K562 (cell line): ENCODE data around the gene ANKRD16. TPM values are rescaled to one million over a fixed set of nuclear protein-coding genes. Genes with fewer than 3 reads are reported as not detected.

Experiments
- ATF7 ChIP-seq: fragments of 450-650 bp; IDR thresholded peaks from 2 replicates; pipeline ENCODE4 v1.7.1; 2014; ENCODE audit warnings: mild to moderate bottlenecking, moderate library complexity
- DMBX1 ChIP-seq: fragments of 250-450 bp; sonication (Bioruptor Pico); IDR thresholded peaks from 2 replicates; pipeline ENCODE4 v1.8.0; 2022; ENCODE audit warnings: inconsistent platforms, mild to moderate bottlenecking, moderate library complexity, borderline replicate concordance
- L3MBTL2 ChIP-seq: fragments of 450-650 bp; IDR thresholded peaks from 2 replicates; pipeline ENCODE4 v1.6.1; 2016; ENCODE audit warnings: mild to moderate bottlenecking, moderate library complexity
- MEIS2 ChIP-seq: fragments of 450-650 bp; IDR thresholded peaks from 2 replicates; pipeline ENCODE4 v1.6.1; 2014; ENCODE audit warnings: mild to moderate bottlenecking; ENCODE audit not compliant: partially characterized antibody
- RB1 ChIP-seq: fragments of 450-650 bp; IDR thresholded peaks from 2 replicates; pipeline ENCODE4 v1.6.1; 2017; ENCODE audit warnings: low read depth, mild to moderate bottlenecking
- TBL1XR1 ChIP-seq, 2 experiments: IDR thresholded peaks; 2 replicates each; pipeline ENCODE4 v1.6.1; 2012; ENCODE audit warnings: improper control_type of control experiment in 2 of 2, low read length in 2 of 2, mild to moderate bottlenecking in 1 of 2
- ZNF644 ChIP-seq: fragments of 200-800 bp; sonication (Bioruptor generic); IDR thresholded peaks from 2 replicates; pipeline ENCODE4 v1.6.1; 2016; ENCODE audit warnings: low read depth, missing genetic modification characterization, missing compliant biosample characterization
- ZNF766 ChIP-seq: fragments of 200-800 bp; sonication (Bioruptor generic); conservative IDR thresholded peaks from 2 replicates; pipeline ENCODE4 v1.6.1; 2016; ENCODE audit warnings: missing genetic modification characterization, missing compliant biosample characterization
- ZNF778 ChIP-seq: fragments of 450-650 bp; formaldehyde crosslinking; IDR thresholded peaks from 2 replicates; pipeline ENCODE4 v1.4.0; 2020; ENCODE audit warnings: mild to moderate bottlenecking, moderate library complexity
- polyA plus RNA-seq, 8 experiments: library from polyadenylated mRNA; depleted of rRNA in 4 of 8; stranded (reverse) in 5 of 8; unstranded in 3 of 8; fragments of >200 nt; fragmentation: Nextera tagmentation in 2 of 8; fragmentation: Illumina TruSeq in 1 of 8; extraction: Ambion mirVana in 2 of 8; extraction: Trizol in 1 of 8; gene quantifications; 2 replicates each; pipeline versions ENCODE4 v1.2.1 to v1.2.3, GENCODE V29; 2011 to 2014; ENCODE audit warnings: inconsistent platforms in 1 of 8, missing spikeins in 1 of 8
- total RNA-seq, 7 experiments: library from RNA; depleted of rRNA in 6 of 7; stranded (reverse); fragments of >200 nt in 6 of 7; fragmentation: Illumina TruSeq in 2 of 7; extraction: Trizol in 2 of 7; gene quantifications; 2 replicates each; pipeline versions ENCODE4 v1.2.1 to v1.2.3, GENCODE V29; 2011 to 2021; ENCODE audit warnings: low replicate concordance in 1 of 7
- TF ChIP-seq, protein P1 (sequence below), 2 experiments: fragments of 450-650 bp; formaldehyde crosslinking in 1 of 2; IDR thresholded peaks; 2 replicates each; pipeline versions ENCODE4 v1.4.0 to v1.6.1; 2014 to 2020; ENCODE audit warnings: mild to moderate bottlenecking in 2 of 2, borderline replicate concordance in 1 of 2, low read depth in 1 of 2
- TF ChIP-seq, protein P2 (sequence below), 2 experiments: fragments of 450-650 bp; conservative IDR thresholded peaks; 2 replicates each; pipeline ENCODE4 v1.6.1; 2017; ENCODE audit warnings: mild to moderate bottlenecking in 2 of 2, moderate library complexity in 2 of 2
- TF ChIP-seq, protein P3 (sequence below): fragments of 250-450 bp; sonication (Bioruptor Pico); IDR thresholded peaks from 2 replicates; pipeline ENCODE4 v1.8.0; 2021; ENCODE audit warnings: borderline replicate concordance, mild to moderate bottlenecking, moderate library complexity; ENCODE audit not compliant: poor library complexity, severe bottlenecking
- TF ChIP-seq, protein P4 (sequence below): fragments of 450-650 bp; IDR thresholded peaks from 2 replicates; pipeline ENCODE4 v1.7.1; 2018; ENCODE audit warnings: mild to moderate bottlenecking, low read depth; ENCODE audit not compliant: partially characterized antibody

The ANKRD16 gene
- total and polyA plus RNA-seq, 9 of the 15 experiments (the other 6 are each of a cell fraction or from before 2014, with no cell fraction given) = 1.5 to 16.0 (median 9.5) TPM

DNA sequence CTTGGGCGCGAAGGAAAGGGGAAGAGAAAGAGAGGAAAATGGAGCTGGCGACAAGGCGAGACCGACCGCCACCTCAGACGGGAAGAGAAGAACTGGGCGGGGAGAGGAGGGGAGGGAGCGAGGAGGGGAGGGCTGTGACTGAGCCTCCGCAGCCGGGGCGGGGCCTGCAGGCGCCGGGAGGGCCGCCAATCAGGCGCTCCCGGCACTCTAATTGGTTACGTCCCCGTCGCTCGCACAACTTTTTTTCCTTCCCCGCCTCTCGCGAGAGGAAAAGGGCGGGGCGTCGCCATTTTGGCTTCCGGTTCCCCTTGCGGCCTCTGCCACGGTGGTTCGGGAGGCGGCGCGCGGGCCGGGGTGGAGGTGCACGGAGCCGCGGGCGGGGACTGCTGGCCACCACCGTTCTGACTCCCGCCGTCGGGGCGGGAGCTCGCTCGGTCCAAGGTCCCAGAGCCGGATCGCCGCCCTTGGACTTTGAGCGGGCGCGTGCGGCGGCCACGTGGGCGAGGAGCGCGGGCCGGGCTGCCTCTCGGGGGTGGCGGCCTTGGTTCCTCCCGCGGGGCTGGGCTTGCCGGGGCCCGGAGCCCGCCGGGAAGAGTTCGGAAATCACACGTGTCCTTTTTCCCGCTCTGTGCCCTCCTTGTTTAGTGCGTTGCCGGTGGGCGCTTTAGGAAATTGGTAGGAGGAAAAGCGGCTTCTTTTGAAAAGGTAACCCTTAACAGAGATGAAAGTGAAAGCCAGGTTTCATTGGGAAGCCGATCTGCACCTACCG, 76.2 kb downstream of the ANKRD16 start, which contains the start of gene GDI2 (continued):
- TF ChIP-seq, protein P1, sequence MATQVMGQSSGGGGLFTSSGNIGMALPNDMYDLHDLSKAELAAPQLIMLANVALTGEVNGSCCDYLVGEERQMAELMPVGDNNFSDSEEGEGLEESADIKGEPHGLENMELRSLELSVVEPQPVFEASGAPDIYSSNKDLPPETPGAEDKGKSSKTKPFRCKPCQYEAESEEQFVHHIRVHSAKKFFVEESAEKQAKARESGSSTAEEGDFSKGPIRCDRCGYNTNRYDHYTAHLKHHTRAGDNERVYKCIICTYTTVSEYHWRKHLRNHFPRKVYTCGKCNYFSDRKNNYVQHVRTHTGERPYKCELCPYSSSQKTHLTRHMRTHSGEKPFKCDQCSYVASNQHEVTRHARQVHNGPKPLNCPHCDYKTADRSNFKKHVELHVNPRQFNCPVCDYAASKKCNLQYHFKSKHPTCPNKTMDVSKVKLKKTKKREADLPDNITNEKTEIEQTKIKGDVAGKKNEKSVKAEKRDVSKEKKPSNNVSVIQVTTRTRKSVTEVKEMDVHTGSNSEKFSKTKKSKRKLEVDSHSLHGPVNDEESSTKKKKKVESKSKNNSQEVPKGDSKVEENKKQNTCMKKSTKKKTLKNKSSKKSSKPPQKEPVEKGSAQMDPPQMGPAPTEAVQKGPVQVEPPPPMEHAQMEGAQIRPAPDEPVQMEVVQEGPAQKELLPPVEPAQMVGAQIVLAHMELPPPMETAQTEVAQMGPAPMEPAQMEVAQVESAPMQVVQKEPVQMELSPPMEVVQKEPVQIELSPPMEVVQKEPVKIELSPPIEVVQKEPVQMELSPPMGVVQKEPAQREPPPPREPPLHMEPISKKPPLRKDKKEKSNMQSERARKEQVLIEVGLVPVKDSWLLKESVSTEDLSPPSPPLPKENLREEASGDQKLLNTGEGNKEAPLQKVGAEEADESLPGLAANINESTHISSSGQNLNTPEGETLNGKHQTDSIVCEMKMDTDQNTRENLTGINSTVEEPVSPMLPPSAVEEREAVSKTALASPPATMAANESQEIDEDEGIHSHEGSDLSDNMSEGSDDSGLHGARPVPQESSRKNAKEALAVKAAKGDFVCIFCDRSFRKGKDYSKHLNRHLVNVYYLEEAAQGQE (IDR thresholded peaks at IDR 0.05; ENCODE audit: borderline replicate concordance) = peak; percentile 20; the same call in 1 of the 2 replicates
- TF ChIP-seq, protein P1 (CRISPR knock-in tag; IDR thresholded peaks at IDR 0.05; ENCODE audit: low read depth) = 0 out of 2 replicates have a peak, but pooled peaks have one; percentile 52
- no peak for TF ChIP-seq MEIS2
- TF ChIP-seq, protein P2, sequence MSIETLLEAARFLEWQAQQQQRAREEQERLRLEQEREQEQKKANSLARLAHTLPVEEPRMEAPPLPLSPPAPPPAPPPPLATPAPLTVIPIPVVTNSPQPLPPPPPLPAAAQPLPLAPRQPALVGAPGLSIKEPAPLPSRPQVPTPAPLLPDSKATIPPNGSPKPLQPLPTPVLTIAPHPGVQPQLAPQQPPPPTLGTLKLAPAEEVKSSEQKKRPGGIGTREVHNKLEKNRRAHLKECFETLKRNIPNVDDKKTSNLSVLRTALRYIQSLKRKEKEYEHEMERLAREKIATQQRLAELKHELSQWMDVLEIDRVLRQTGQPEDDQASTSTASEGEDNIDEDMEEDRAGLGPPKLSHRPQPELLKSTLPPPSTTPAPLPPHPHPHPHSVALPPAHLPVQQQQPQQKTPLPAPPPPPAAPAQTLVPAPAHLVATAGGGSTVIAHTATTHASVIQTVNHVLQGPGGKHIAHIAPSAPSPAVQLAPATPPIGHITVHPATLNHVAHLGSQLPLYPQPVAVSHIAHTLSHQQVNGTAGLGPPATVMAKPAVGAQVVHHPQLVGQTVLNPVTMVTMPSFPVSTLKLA (conservative IDR thresholded peaks at IDR 0.05) = peak; percentile 96 to 99
- peak; percentile 79 for TF ChIP-seq ATF7
- no peak for TF ChIP-seq ZNF644 (tag)
- TF ChIP-seq TBL1XR1 (IDR thresholded peaks at IDR 0.05; ENCODE audit: low read length in 2 of 2) = no peak; a peak in 1 of 4 replicates
- no peak for TF ChIP-seq ZNF778 (CRISPR knock-in tag)
- TF ChIP-seq, protein P3, sequence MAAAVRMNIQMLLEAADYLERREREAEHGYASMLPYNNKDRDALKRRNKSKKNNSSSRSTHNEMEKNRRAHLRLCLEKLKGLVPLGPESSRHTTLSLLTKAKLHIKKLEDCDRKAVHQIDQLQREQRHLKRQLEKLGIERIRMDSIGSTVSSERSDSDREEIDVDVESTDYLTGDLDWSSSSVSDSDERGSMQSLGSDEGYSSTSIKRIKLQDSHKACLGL (CRISPR knock-in tag) = peak; percentile 98
- TF ChIP-seq, protein P4, sequence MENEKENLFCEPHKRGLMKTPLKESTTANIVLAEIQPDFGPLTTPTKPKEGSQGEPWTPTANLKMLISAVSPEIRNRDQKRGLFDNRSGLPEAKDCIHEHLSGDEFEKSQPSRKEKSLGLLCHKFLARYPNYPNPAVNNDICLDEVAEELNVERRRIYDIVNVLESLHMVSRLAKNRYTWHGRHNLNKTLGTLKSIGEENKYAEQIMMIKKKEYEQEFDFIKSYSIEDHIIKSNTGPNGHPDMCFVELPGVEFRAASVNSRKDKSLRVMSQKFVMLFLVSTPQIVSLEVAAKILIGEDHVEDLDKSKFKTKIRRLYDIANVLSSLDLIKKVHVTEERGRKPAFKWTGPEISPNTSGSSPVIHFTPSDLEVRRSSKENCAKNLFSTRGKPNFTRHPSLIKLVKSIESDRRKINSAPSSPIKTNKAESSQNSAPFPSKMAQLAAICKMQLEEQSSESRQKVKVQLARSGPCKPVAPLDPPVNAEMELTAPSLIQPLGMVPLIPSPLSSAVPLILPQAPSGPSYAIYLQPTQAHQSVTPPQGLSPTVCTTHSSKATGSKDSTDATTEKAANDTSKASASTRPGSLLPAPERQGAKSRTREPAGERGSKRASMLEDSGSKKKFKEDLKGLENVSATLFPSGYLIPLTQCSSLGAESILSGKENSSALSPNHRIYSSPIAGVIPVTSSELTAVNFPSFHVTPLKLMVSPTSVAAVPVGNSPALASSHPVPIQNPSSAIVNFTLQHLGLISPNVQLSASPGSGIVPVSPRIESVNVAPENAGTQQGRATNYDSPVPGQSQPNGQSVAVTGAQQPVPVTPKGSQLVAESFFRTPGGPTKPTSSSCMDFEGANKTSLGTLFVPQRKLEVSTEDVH = peak; percentile 80
- TF ChIP-seq DMBX1 = peak; percentile 59; the same call in 1 of the 2 replicates
- TF ChIP-seq RB1 = peak; percentile 95
- peak; percentile 100 for TF ChIP-seq L3MBTL2
- no peak; the same call in 1 of the 2 replicates for TF ChIP-seq ZNF766 (CRISPR knock-in tag)
